Right lobe of liver (tissue), 4 donors: Measurements from ENCODE around the gene TFF2.

Source experiments
- POLR2A ChIP-seq: fragments of 450-650 bp; IDR thresholded peaks from one replicate; pipeline ENCODE4 v1.6.1; 2017; ENCODE audit warnings: antibody characterized with exemption, mild to moderate bottlenecking
- TF ChIP-seq, protein P1 (sequence below), 4 donors: fragments of 200-600 bp in 3 of 4; fragments of 450-650 bp in 1 of 4; IDR thresholded peaks; one replicate each; pipeline versions ENCODE4 v1.5.1 to v1.8.0; 2016 to 2022; ENCODE audit warnings: antibody characterized with exemption in 4 of 4, mild to moderate bottlenecking in 2 of 4
- donor health status: DM: no; HTN: no; CAD: no.
- donor health status: DM: no; HTN: no; CAD: no.
- donor health status: DM: no; HTN: yes; CAD: no.

DNA sequence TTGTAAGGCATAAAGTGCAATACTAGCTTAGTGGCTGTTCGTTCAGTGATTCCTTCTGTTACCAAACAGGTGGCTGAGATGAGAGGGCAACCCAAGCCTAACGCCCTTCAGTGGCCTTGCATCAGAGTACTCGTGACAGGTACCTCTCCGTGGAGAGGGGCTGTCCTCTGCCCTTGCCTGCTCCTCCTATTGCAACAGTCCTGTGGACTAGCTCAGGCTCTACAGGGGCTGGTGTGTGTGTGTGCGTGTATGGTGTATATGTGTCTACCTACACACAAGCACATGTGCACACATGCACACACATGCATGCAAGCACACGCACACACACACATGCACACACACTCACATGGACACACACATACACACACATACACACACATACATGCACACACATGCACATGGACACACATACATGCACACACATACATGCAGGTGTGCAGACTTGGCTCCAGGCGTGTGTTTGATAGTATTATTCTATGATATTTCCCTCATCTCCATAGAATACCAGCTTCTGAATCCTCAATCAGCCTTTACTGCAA lies 50.7 kb downstream of the TFF2 start:
- TF ChIP-seq, protein P1, sequence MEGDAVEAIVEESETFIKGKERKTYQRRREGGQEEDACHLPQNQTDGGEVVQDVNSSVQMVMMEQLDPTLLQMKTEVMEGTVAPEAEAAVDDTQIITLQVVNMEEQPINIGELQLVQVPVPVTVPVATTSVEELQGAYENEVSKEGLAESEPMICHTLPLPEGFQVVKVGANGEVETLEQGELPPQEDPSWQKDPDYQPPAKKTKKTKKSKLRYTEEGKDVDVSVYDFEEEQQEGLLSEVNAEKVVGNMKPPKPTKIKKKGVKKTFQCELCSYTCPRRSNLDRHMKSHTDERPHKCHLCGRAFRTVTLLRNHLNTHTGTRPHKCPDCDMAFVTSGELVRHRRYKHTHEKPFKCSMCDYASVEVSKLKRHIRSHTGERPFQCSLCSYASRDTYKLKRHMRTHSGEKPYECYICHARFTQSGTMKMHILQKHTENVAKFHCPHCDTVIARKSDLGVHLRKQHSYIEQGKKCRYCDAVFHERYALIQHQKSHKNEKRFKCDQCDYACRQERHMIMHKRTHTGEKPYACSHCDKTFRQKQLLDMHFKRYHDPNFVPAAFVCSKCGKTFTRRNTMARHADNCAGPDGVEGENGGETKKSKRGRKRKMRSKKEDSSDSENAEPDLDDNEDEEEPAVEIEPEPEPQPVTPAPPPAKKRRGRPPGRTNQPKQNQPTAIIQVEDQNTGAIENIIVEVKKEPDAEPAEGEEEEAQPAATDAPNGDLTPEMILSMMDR (IDR thresholded peaks at IDR 0.05) = no peak
- no peak for TF ChIP-seq POLR2A
